Panc1 (cell line): ENCODE results near the gene SPOCK1.

Source experiments
- POLR2AphosphoS5 ChIP-seq: IDR thresholded peaks from 2 replicates; pipeline ENCODE4 v1.6.1; 2012; ENCODE audit warnings: mild to moderate bottlenecking, low read depth, low read length, moderate library complexity
- SIN3A ChIP-seq: IDR thresholded peaks from 2 replicates; pipeline ENCODE4 v1.6.1; 2012; ENCODE audit warnings: low read depth, mild to moderate bottlenecking, low read length, moderate library complexity, borderline replicate concordance; ENCODE audit not compliant: insufficient read depth
- TCF7L2 ChIP-seq: IDR thresholded peaks from 2 replicates; pipeline ENCODE4 v1.6.1; 2011; ENCODE audit warnings: mild to moderate bottlenecking, low read depth, low read length, inconsistent platforms
- TF ChIP-seq, protein P1 (sequence below): fragments of 450-650 bp; IDR thresholded peaks from 2 replicates; pipeline ENCODE4 v1.5.1; 2017; ENCODE audit warnings: mild to moderate bottlenecking
- TF ChIP-seq, protein P2 (sequence below), 2 experiments: IDR thresholded peaks; 2 replicates each; pipeline ENCODE4 v1.6.1; 2011 to 2012; ENCODE audit warnings: low read depth in 2 of 2, control low read depth in 1 of 2, low read length in 1 of 2, mild to moderate bottlenecking in 1 of 2, moderate library complexity in 1 of 2; ENCODE audit not compliant: insufficient read depth in 1 of 2

DNA sequence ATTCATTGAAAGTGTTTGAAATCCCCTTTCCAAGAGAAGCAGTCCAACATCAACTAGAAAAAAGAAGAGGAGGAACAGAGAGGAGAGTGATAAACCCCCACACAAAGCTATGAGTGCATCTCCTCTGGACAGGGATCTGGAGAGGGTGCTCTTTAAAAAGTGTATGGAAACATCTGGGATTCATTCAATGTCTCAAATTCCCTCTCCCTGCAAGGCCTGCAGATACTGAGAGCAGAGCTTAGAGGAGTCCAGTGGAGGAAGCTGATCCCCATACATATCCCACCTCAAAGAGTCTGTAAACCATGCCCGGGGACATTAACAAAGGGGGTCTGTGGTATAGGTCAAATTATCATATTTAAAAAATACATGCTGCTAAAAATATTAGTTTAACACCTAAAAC is 2.2 kb downstream of the SPOCK1 start:
- TF ChIP-seq POLR2AphosphoS5: no peak
- TF ChIP-seq, protein P1, sequence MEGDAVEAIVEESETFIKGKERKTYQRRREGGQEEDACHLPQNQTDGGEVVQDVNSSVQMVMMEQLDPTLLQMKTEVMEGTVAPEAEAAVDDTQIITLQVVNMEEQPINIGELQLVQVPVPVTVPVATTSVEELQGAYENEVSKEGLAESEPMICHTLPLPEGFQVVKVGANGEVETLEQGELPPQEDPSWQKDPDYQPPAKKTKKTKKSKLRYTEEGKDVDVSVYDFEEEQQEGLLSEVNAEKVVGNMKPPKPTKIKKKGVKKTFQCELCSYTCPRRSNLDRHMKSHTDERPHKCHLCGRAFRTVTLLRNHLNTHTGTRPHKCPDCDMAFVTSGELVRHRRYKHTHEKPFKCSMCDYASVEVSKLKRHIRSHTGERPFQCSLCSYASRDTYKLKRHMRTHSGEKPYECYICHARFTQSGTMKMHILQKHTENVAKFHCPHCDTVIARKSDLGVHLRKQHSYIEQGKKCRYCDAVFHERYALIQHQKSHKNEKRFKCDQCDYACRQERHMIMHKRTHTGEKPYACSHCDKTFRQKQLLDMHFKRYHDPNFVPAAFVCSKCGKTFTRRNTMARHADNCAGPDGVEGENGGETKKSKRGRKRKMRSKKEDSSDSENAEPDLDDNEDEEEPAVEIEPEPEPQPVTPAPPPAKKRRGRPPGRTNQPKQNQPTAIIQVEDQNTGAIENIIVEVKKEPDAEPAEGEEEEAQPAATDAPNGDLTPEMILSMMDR: no peak
- TF ChIP-seq, protein P2, sequence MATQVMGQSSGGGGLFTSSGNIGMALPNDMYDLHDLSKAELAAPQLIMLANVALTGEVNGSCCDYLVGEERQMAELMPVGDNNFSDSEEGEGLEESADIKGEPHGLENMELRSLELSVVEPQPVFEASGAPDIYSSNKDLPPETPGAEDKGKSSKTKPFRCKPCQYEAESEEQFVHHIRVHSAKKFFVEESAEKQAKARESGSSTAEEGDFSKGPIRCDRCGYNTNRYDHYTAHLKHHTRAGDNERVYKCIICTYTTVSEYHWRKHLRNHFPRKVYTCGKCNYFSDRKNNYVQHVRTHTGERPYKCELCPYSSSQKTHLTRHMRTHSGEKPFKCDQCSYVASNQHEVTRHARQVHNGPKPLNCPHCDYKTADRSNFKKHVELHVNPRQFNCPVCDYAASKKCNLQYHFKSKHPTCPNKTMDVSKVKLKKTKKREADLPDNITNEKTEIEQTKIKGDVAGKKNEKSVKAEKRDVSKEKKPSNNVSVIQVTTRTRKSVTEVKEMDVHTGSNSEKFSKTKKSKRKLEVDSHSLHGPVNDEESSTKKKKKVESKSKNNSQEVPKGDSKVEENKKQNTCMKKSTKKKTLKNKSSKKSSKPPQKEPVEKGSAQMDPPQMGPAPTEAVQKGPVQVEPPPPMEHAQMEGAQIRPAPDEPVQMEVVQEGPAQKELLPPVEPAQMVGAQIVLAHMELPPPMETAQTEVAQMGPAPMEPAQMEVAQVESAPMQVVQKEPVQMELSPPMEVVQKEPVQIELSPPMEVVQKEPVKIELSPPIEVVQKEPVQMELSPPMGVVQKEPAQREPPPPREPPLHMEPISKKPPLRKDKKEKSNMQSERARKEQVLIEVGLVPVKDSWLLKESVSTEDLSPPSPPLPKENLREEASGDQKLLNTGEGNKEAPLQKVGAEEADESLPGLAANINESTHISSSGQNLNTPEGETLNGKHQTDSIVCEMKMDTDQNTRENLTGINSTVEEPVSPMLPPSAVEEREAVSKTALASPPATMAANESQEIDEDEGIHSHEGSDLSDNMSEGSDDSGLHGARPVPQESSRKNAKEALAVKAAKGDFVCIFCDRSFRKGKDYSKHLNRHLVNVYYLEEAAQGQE (IDR thresholded peaks at IDR 0.05; ENCODE audit: insufficient read depth in 1 of 2, low read depth in 2 of 2, low read length in 1 of 2): no peak
- TF ChIP-seq SIN3A: no peak
- no peak for TF ChIP-seq TCF7L2
